HCT116 (cell line): ENCODE measurements around the gene TRRAP. TPM values are rescaled to one million over a fixed set of nuclear protein-coding genes. Genes with fewer than 3 reads are reported as not detected.

Source experiments
- ATAC-seq: fragments of 200-7000 bp; cut with Tn5 transposase; 2 replicates; pipeline ENCODE4 v1.9.1; 2020; ENCODE audit warnings: mild to moderate bottlenecking, moderate library complexity
- BruUV-seq: library from RNA; stranded (reverse); fragments of 400-500 nt; replicated peaks from 2 replicates; lab custom pipeline; 2021; lab: Mats Ljungman, UMichigan
- CTCF ChIA-PET: fragments of 300-600 bp; sonication (Branson Sonifier 250); formaldehyde crosslinking; loops from one replicate; lab custom pipeline; 2021; ENCODE audit warnings: antibody characterized with exemption; lab: Charles Lee
- POLR2A ChIA-PET: fragments of 300-600, 350-600 bp; sonication (Branson Sonifier 250); formaldehyde crosslinking; loops from one replicate; lab custom pipeline; 2021; ENCODE audit warnings: antibody characterized with exemption; lab: Charles Lee
- RAD21 ChIA-PET, 2 experiments: fragments of 300-600 bp; sonication (Branson Sonifier 250); formaldehyde crosslinking; loops; one replicate each; lab custom pipeline; 2023; ENCODE audit warnings: low total read pairs in 2 of 2; ENCODE audit not compliant: uncharacterized antibody in 2 of 2, unreplicated experiment in 2 of 2, low non-redundant PET in 1 of 2; lab: Charles Lee
- DNase-seq: peaks from one replicate; pipeline ENCODE4 v3.0.0-alpha.2; 2010; ENCODE audit warnings: low read depth, low spot score
- H2AFZ ChIP-seq: fragments of 200-600 bp; shearing (Covaris generic), sonication (generic); 2 replicates; pipeline ENCODE4 v1.6.1; 2017; ENCODE audit warnings: low read depth, mixed run types, mixed read lengths, antibody characterized with exemption, low read length; ENCODE audit not compliant: poor library complexity, severe bottlenecking
- H3K27ac ChIP-seq: 2 replicates; pipeline ENCODE4 v1.5.1; 2012; ENCODE audit warnings: low read depth, low read length
- H3K27me3 ChIP-seq: fragments of 200-600 bp; sonication (generic); 2 replicates; pipeline ENCODE4 v1.6.1; 2016; ENCODE audit warnings: mixed run types, low read length, mixed read lengths; ENCODE audit not compliant: insufficient read depth
- H3K36me3 ChIP-seq, 2 experiments: fragments of 200-500 bp in 1 of 2; fragments of 200-600 bp in 1 of 2; sonication (Bioruptor generic) in 1 of 2; sonication (generic) in 1 of 2; 2 replicates each; pipeline versions ENCODE4 v1.5.1 to v1.6.1; 2014 to 2016; ENCODE audit warnings: low read length in 2 of 2, inconsistent platforms in 1 of 2, mixed read lengths in 1 of 2, mixed run types in 1 of 2; ENCODE audit not compliant: insufficient read depth in 2 of 2, control insufficient read depth in 1 of 2
- H3K4me1 ChIP-seq, 2 experiments: fragments of 200-600 bp in 1 of 2; sonication (generic) in 1 of 2; 2 replicates each; pipeline versions ENCODE4 v1.5.1 to v1.6.1; 2012 to 2017; ENCODE audit warnings: low read length in 2 of 2, inconsistent platforms in 1 of 2, mild to moderate bottlenecking in 1 of 2, mixed read lengths in 1 of 2, mixed run types in 1 of 2, moderate library complexity in 1 of 2; ENCODE audit not compliant: insufficient read depth in 2 of 2, control insufficient read depth in 1 of 2
- H3K4me2 ChIP-seq: fragments of 200-600 bp; sonication (generic); 2 replicates; pipeline ENCODE4 v1.6.1; 2017; ENCODE audit warnings: mixed run types, low read length, mixed read lengths
- H3K4me3 ChIP-seq, 2 experiments: fragments of 200-600 bp in 1 of 2; sonication (generic) in 1 of 2; replicated peaks in 1 of 2; 2 replicates each; pipeline ENCODE4 v1.5.1; 2011 to 2016; ENCODE audit warnings: low read length in 2 of 2, control low read depth in 1 of 2, low read depth in 1 of 2, mild to moderate bottlenecking in 1 of 2, mixed read lengths in 1 of 2, mixed run types in 1 of 2
- H3K79me2 ChIP-seq: fragments of 200-600 bp; sonication (generic); 2 replicates; pipeline ENCODE4 v1.6.1; 2017; ENCODE audit warnings: mild to moderate bottlenecking, mixed run types, low read length, moderate library complexity, mixed read lengths; ENCODE audit not compliant: insufficient read depth
- H3K9ac ChIP-seq: fragments of 200-600 bp; sonication (generic); 2 replicates; pipeline ENCODE4 v1.6.1; 2016; ENCODE audit warnings: low read length, mixed read lengths
- H3K9me2 ChIP-seq: fragments of 200-600 bp; sonication (generic), shearing (Covaris generic); 2 replicates; pipeline ENCODE4 v1.6.1; 2017; ENCODE audit warnings: mixed run types, mild to moderate bottlenecking, moderate library complexity; ENCODE audit not compliant: insufficient read depth
- H3K9me3 ChIP-seq, 2 experiments: fragments of 200-500 bp in 1 of 2; fragments of 200-600 bp in 1 of 2; sonication (Bioruptor generic) in 1 of 2; sonication (generic) in 1 of 2; 2 replicates each; pipeline ENCODE4 v1.6.1; 2014 to 2017; ENCODE audit warnings: low read length in 2 of 2, mixed read lengths in 2 of 2, inconsistent platforms in 1 of 2, low read depth in 1 of 2, mild to moderate bottlenecking in 1 of 2, mixed run types in 1 of 2, moderate library complexity in 1 of 2; ENCODE audit not compliant: control insufficient read depth in 1 of 2, insufficient read depth in 1 of 2
- H4K20me1 ChIP-seq: fragments of 200-600 bp; sonication (generic), shearing (Covaris generic); 2 replicates; pipeline ENCODE4 v1.6.1; 2017; ENCODE audit warnings: mixed run types, mild to moderate bottlenecking, moderate library complexity; ENCODE audit not compliant: insufficient read depth
- JUND ChIP-seq: IDR thresholded peaks from 2 replicates; pipeline ENCODE4 v1.6.1; 2012
- REST ChIP-seq: IDR thresholded peaks from 2 replicates; pipeline ENCODE4 v1.6.1; 2012; ENCODE audit warnings: low read depth
- intact Hi-C: fragments of 100-400 bp; cut with micrococcal nuclease; formaldehyde crosslinking; loops from 2 replicates; pipeline ENCODE4 v1.10.0; 2022
- total RNA-seq: library from RNA; stranded (reverse); gene quantifications from one replicate; pipeline ENCODE4 v1.2.1, GENCODE V29; 2021; ENCODE audit not compliant: unreplicated experiment

The TRRAP gene
- total RNA-seq, 1 experiment from 2014 or later: 44.5 TPM

GRCh38 chr7:99028261-99028973 is 150.1 kb downstream of the TRRAP start:
- intact Hi-C loops: no loop called here
- CTCF ChIA-PET: no interaction called here
- H3K9ac ChIP-seq: no peak overlapping the region
- RAD21 ChIA-PET: no interaction called here
- H4K20me1 ChIP-seq: no peaks in the 10 kb centered on the region
- no peak for ATAC-seq
- no peaks in the 10 kb centered on the region for H3K27me3 ChIP-seq
- H3K36me3 ChIP-seq: peaks cover 13 to 22% of the 10 kb centered on the region in 2 experiments; a peak in 2 of 4 replicates
- H3K9me2 ChIP-seq: no peaks in the 10 kb centered on the region
- H3K4me2 ChIP-seq: no peak overlapping the region
- no peaks in the 10 kb centered on the region for H3K9me3 ChIP-seq
- H3K79me2 ChIP-seq: no peaks in the 10 kb centered on the region
- no peak overlapping the region for H3K4me3 ChIP-seq
- TF ChIP-seq REST: no peak
- no peak for TF ChIP-seq JUND
- TF ChIP-seq, all 23 proteins: peak for 0
- POLR2A ChIA-PET: no interaction called here
- Histone ChIP-seq H3K27ac (no peak overlapping the region), H3K4me1 (no peaks in the 10 kb centered on the region), H2AFZ (no peak overlapping the region)
- no peak for DNase-seq
- BruUV-seq: no TSS peak
